Measurements from ENCODE around the gene NUCKS1. TPM values are rescaled to one million over a fixed set of nuclear protein-coding genes. Genes with fewer than 3 reads are reported as not detected.

The NUCKS1 gene, protein sequence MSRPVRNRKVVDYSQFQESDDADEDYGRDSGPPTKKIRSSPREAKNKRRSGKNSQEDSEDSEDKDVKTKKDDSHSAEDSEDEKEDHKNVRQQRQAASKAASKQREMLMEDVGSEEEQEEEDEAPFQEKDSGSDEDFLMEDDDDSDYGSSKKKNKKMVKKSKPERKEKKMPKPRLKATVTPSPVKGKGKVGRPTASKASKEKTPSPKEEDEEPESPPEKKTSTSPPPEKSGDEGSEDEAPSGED
- total RNA-seq (2022; extraction: Qiagen RNA extraction; ENCODE audit: low read depth): 94.8 to 158 TPM (median 127 TPM) in 5 replicates

DNA sequence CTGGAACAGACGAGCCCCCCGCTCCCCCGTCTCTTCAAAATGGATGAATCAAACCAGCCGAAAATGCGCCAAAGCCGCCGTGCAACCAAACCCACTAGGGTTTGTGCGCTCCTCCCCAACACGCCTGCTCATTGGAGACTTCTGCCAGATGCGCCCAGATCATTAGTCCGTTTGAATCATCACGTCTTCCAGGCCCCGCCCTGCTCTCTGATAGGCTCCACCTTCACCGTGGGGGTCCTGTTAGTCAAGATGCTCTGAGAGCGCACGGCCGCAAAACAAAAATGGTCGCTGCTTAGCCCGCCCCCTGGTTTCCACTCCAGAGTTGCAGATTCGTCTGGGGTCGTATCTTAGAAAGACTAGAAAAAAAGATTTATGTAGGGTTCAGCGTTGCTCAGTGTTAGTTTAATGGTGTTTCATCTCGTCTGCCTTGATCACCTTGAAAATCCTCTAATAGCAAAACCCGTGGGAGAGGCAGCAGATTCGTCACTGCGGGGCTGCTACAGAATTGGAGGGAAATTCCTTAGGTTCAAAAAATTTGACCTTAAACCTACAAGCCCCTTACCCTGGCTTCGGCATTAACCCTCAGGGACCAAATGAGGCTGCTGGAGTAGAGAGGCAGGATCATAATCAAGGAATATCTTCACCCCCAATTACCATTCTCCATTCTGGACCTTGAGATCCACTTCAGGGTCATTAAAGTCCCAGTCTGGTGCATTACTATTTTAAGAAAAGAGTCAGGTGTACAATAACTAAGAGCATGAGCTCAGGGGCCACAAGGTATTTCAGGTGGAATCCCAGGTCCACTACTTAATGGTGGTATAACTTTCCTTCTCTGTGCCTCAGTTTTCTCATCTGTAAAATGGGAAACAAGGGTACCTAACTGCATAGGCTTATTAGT is at the start of gene NUCKS1:
NUCKS1 (minus strand) TSS at position 45 of the 898 bp plus-strand sequence. CDS start 209 bp downstream, outside the sequence.

DNA sequence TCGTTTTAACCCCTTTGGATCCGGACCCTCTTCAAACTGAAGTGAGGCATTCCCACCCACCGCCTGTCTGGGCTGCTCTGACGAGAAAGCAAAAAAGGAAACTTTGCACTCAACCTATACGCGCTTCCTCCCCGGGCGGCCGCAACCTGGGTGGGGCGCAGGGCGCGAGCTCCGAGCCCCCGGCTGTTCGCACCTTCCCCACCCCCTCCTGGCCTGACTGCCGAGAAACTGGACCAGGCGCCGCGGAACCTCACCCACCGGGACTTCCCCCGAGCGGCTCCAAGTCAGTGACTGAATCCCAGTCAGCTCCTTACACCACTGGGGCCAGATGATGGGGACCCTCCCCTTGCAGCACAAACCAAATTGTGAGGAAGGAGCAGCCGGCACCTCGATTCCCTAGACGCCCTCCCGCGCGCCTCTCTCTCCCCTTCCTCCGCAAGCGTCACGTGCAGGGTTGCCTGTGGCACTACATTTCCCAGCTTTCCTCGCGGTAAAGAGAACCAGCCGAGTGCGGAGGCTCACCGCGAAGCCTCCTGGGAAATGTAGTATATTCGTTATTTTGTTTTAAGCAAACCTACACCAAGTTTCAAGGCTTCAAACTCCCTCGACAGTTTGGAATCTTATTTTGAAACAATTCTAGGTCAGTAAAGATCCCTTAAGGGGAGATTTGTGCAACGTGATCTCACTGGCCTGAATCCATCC is 25.2 kb upstream of the NUCKS1 start, which contains the start of gene RAB29:
RAB29 (minus strand) TSS at position 468 of the 702 bp plus-strand sequence. CDS start 526 bp downstream, outside the sequence.

DNA sequence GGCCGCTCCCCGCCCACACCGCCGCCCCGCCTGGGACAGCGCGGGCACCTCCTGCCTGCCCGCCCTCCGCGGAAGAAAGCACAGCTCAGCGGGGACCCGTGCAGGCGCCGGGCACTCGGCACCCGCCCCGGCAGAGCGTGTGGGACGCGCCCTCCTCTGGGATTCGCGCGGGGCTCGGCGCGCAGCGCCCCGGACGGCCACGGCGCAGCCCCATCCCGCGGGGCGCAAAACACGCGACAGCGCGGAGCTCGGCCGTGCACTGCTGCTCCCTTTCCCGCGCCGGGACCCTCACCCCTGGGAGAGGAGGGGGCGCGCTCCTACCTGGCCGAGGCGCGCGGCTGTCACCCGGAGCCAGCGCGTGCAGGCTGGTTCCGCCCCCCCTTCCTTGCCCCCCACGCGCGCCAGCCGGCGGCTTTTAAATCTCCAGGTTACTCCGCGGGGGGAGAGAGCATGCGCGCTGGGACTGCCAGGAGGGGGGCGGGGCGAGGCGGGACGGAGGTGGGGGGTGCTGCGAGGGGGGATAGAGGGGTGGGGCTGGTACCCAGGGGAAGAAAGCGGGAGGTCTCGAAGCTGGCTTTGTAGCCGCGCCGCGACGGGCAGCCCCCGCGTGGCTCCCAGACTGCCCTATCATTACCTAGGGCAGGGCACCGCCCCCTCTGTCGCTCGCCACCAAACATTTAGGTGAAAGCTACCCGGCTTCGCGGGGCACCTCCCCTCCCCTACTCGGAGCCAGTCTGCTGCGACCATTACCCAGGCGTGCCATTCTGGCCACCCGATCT is 69.7 kb downstream of the NUCKS1 start, which contains the start of gene SLC45A3:
SLC45A3 (minus strand) TSS at position 437 of the 779 bp plus-strand sequence. CDS start 15,853 bp downstream, outside the sequence.

Other genes starting within 250 kb of the NUCKS1 start
- 0.66 to 1.3 TPM (median 1.1 TPM) in 5 replicates for gene CDK18, start 245.5 kb downstream of the NUCKS1 start, total RNA-seq (2022; extraction: Qiagen RNA extraction; ENCODE audit: low read depth)
- 6.4 to 9.5 TPM (median 8.6 TPM) in 5 replicates for gene ELK4, start 118.2 kb downstream of the NUCKS1 start, total RNA-seq (2022; extraction: Qiagen RNA extraction; ENCODE audit: low read depth)
- 5.5 to 7.2 TPM (median 6.7 TPM) in 5 replicates for gene SLC45A3, start 69.7 kb downstream of the NUCKS1 start, total RNA-seq (2022; extraction: Qiagen RNA extraction; ENCODE audit: low read depth)
- gene RAB29, start 25.3 kb upstream of the NUCKS1 start, total RNA-seq (2022; extraction: Qiagen RNA extraction; ENCODE audit: low read depth): 12.5 to 13.6 TPM (median 13.0 TPM) in 5 replicates
- gene SLC41A1, start 63.0 kb upstream of the NUCKS1 start, total RNA-seq (2022; extraction: Qiagen RNA extraction; ENCODE audit: low read depth): 25.2 to 28.8 TPM (median 27.3 TPM) in 5 replicates
- not detected in 5 replicates for gene PM20D1, start 100.0 kb upstream of the NUCKS1 start, total RNA-seq (2022; extraction: Qiagen RNA extraction; ENCODE audit: low read depth)
- 0.04 to 0.14 TPM (median 0.08 TPM) in 5 replicates for gene SLC26A9, start 193.3 kb upstream of the NUCKS1 start, total RNA-seq (2022; extraction: Qiagen RNA extraction; ENCODE audit: low read depth)